Tibial nerve (tissue), 4 donors: ENCODE measurements around the gene NT5E. TPM values are rescaled to one million over a fixed set of nuclear protein-coding genes. Genes with fewer than 3 reads are reported as not detected.
"Not testable (repeated sequence)": the region's sequence is repeated elsewhere in the genome, so short reads cannot be mapped to it uniquely, and the experiment has no call there.

ENCODE experiments used
- DNase-seq, 2 donors: peaks; one replicate each; pipeline ENCODE4 v3.0.0-alpha.2; 2019; ENCODE audit warnings: low spot score in 2 of 2
- H3K27ac ChIP-seq, 4 donors: fragments of 200-600 bp; sonication (generic) in 3 of 4; one replicate each; pipeline ENCODE4 v1.5.1; 2017 to 2019; ENCODE audit warnings: mild to moderate bottlenecking in 1 of 4
- H3K27me3 ChIP-seq, 2 donors: fragments of 200-600 bp; sonication (generic) in 1 of 2; one replicate each; pipeline versions ENCODE4 v1.5.1 to v1.6.0; 2017 to 2019
- H3K36me3 ChIP-seq, 3 donors: fragments of 200-600 bp; sonication (generic); one replicate each; pipeline ENCODE4 v1.5.1; 2018 to 2019
- H3K4me1 ChIP-seq, 4 donors: fragments of 200-600 bp; sonication (generic) in 3 of 4; one replicate each; pipeline ENCODE4 v1.5.1; 2017 to 2019
- H3K4me3 ChIP-seq, 4 donors: fragments of 200-600 bp; sonication (generic) in 3 of 4; one replicate each; pipeline ENCODE4 v1.5.1; 2017 to 2019; ENCODE audit warnings: mild to moderate bottlenecking in 1 of 4, moderate library complexity in 1 of 4
- H3K9me3 ChIP-seq, 4 donors: fragments of 200-600 bp; sonication (generic) in 3 of 4; one replicate each; pipeline ENCODE4 v1.5.1; 2017 to 2019
- EP300 ChIP-seq, 2 donors: sonication (generic); formaldehyde crosslinking; IDR thresholded peaks; one replicate each; pipeline ENCODE4 v1.6.1; 2017; ENCODE audit warnings: antibody characterized with exemption in 2 of 2, mild to moderate bottlenecking in 1 of 2
- POLR2A ChIP-seq, 2 donors: fragments of 450-650 bp; IDR thresholded peaks; one replicate each; pipeline ENCODE4 v1.6.1; 2017; ENCODE audit warnings: antibody characterized with exemption in 2 of 2, mild to moderate bottlenecking in 2 of 2, moderate library complexity in 2 of 2
- WGBS, 2 donors: methylation state at CpG; one replicate each; pipeline ENCODE4 v1.1.5; 2018; 5-methylcytosine and 5-hydroxymethylcytosine counted together
- total RNA-seq, 4 donors: library from RNA; depleted of rRNA; stranded (reverse); fragments of >200 nt; gene quantifications; one replicate each; pipeline ENCODE4 v1.1.0, GENCODE V29; 2016
- TF ChIP-seq, protein P1 (sequence below), 5 experiments: fragments of 200-600 bp in 3 of 5; fragments of 450-650 bp in 2 of 5; sonication (generic) in 3 of 5; IDR thresholded peaks; one replicate each; pipeline ENCODE4 v1.5.1; 2016 to 2019; ENCODE audit warnings: antibody characterized with exemption in 5 of 5, mild to moderate bottlenecking in 3 of 5, moderate library complexity in 2 of 5

The NT5E gene
- total RNA-seq, 4 donors from 2014 or later, result 23.1 to 32.2 (median 28.6) TPM

DNA sequence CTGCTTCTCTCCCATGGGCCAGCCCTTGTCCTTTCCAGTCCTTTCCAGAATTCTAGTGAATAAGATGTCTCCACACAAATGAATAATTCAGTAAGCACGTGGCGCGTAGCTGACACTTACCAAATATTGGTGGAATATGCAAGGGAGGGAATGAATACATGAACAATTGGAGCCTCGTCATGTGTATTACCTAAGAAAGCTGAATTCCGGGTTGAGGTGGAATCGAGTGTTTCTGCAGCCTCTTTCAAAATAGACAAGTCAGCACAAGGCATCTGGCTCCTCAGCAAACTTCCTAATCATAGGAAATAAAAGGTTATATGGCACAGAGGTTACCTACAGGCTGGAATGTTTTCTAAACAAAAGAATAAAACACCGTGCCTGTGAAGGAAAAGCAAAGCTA is 47.0 kb upstream of the NT5E start:
- no peak for TF ChIP-seq POLR2A (IDR thresholded peaks at IDR 0.05)
- no peak for TF ChIP-seq EP300 (IDR thresholded peaks at IDR 0.05)
- 77 to 78% methylated on average over 7 of the region's 7 CpGs for WGBS, 2 donors
- no peak for DNase-seq
- Histone ChIP-seq H3K9me3 (no peaks in the 10 kb centered on the region), H3K4me1 (peaks cover 0 to 25% (median 3%) of the 10 kb centered on the region in 4 donors), H3K27me3 (no peaks in the 10 kb centered on the region), H3K36me3 (no peaks in the 10 kb centered on the region), H3K4me3 (no peak overlapping the region), H3K27ac (no peak overlapping the region)

DNA sequence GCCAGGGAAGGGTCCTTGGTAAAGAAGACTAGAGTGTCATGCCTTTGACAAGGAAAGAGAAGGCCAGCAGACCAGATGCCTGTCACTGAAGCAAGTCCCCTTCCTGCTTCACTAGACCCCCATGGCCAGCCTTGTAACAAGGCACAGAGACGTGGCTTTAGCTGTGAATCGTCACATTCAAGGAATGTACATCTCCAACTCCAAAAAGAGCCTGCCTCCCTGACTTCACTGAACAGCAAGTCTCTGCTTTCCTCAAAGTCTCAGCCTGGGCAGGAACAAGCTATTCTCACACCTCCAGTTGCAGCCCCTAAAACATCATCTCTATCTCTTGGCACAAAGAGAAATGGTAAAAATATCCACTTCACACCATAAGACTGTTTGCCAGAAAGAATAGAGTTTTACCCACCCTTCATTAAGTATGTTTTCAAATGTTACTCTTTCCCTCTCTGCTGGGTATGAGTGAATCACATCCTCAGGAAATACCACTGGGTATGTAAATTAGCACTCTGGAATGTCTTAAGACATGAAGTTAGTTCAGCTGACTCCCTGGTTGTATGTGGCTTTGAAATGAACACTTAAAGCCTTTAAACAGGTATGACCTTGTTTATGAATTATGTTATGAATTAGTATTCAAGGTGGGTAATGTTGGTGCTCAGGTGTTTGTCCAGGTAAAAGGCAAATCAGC is 46.4 kb upstream of the NT5E start:
- Histone ChIP-seq H3K36me3 (no peaks in the 10 kb centered on the region), H3K4me1 (peaks cover 0 to 25% (median 3%) of the 10 kb centered on the region in 4 donors), H3K4me3 (no peak overlapping the region), H3K27me3 (no peaks in the 10 kb centered on the region), H3K27ac (peak overlapping the region in 1 of 4 donors; percentile 26), H3K9me3 (no peaks in the 10 kb centered on the region)
- 70 to 75% methylated on average over 2 of the region's 2 CpGs for WGBS, 2 donors
- TF ChIP-seq POLR2A (IDR thresholded peaks at IDR 0.05) (no peak), EP300 (IDR thresholded peaks at IDR 0.05) (no peak)
- TF ChIP-seq, protein P1, sequence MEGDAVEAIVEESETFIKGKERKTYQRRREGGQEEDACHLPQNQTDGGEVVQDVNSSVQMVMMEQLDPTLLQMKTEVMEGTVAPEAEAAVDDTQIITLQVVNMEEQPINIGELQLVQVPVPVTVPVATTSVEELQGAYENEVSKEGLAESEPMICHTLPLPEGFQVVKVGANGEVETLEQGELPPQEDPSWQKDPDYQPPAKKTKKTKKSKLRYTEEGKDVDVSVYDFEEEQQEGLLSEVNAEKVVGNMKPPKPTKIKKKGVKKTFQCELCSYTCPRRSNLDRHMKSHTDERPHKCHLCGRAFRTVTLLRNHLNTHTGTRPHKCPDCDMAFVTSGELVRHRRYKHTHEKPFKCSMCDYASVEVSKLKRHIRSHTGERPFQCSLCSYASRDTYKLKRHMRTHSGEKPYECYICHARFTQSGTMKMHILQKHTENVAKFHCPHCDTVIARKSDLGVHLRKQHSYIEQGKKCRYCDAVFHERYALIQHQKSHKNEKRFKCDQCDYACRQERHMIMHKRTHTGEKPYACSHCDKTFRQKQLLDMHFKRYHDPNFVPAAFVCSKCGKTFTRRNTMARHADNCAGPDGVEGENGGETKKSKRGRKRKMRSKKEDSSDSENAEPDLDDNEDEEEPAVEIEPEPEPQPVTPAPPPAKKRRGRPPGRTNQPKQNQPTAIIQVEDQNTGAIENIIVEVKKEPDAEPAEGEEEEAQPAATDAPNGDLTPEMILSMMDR (IDR thresholded peaks at IDR 0.05), result no peak
- no peak for DNase-seq

DNA sequence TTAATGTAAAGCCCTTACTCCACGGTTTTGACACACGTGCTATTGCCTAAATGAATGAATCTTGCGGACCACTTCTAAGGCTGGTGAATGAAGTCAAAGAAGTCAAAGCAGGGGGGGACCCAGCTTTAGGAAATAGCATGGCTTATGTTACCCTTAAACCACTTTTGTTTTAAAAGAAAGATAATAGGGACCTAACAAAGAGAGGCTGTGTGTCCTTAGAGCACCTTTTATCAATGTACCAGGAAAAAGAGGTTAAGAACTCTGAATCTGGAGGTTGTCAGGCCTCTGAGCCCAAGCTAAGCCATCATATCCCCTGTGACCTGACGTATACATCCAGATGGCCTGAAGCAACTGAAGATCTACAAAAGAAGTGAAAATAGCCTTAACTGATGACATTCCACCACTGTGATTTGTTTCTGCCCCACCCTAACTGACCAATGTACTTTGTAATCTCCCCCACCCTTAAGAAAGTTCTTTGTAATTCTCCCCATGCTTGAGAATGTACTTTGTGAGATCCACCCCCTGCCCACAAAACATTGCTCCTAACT is 45.8 kb upstream of the NT5E start:
- 81 to 83% methylated on average over 4 of the region's 4 CpGs for WGBS, 2 donors
- H3K36me3 ChIP-seq, H3K4me3 ChIP-seq, H3K27me3 ChIP-seq, H3K9me3 ChIP-seq, DNase-seq: not testable (repeated sequence)
- Histone ChIP-seq H3K4me1 (peaks cover 0 to 25% (median 3%) of the 10 kb centered on the region in 4 donors), H3K27ac (peak overlapping the region in 1 of 4 donors; percentile 26)

DNA sequence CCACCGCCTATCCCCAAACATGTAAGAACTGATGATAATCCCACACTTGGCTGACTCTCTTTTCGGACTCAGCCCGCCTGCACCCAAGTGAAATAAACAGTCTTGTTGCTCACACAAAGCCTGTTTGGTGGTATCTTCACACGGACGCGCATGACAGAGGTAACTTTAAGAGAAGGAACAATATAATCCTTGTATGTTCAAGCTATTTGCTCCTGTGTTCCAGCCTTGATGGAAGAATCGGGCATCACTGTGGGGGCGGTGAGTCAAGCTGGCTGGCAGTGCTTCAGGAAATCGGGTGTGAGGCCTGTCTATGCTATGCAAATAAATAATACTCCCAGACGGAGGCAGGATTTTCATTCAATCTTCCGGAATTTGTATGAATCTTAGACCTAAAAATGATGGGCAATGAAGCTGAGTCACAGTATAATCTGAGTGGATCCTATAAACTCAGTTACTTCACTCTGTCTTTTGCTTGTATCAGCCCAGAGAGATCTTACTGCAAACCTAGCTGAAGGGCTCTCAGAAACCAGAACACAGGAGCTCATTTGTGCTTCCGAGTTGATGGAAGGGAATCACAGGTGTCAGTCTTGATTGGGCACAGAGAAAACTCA is 45.2 kb upstream of the NT5E start:
- no peaks in the 10 kb centered on the region for H3K36me3 ChIP-seq
- peaks cover 0 to 25% (median 3%) of the 10 kb centered on the region in 4 donors for H3K4me1 ChIP-seq
- 40 to 45% methylated on average over 12 of the region's 12 CpGs for WGBS, 2 donors
- H3K27ac ChIP-seq, result no peak overlapping the region
- H3K27me3 ChIP-seq, result no peaks in the 10 kb centered on the region
- TF ChIP-seq, protein P1 (IDR thresholded peaks at IDR 0.05), result no peak
- TF ChIP-seq POLR2A (IDR thresholded peaks at IDR 0.05) (no peak), EP300 (IDR thresholded peaks at IDR 0.05) (no peak)
- H3K4me3 ChIP-seq, result no peak overlapping the region
- DNase-seq, result no peak
- no peaks in the 10 kb centered on the region for H3K9me3 ChIP-seq

DNA sequence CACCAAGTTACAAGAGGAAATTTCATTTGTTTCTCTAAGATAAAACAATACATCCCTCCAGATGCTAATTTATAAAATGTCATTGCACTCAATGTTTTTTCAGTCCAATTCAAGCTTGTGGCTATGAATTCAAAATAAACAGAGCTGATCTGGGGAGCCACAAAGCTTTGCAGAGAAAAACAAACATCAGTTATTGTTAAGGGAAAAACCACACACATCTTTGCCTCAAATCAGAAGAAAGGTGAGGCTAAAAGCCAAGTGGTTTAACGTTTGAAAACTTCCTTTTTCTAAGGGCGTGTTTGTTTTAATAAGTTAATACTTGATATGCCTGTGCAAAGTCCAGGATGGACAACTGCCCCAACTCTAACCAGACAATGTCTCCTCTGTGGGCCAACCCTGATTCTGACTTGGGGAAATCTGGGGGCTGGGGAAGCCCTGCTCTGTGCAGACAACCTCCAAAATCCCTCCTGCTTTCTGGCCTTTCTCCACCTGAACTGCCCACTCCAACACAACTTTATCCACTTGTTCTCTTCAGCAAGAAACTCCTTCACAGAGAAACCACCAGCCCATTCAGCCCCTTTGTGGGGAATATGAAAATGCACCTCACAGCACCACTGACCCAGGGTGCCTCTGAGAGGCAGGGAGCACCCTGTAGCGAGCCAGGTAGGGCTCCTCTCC is 44.6 kb upstream of the NT5E start:
- Histone ChIP-seq H3K9me3 (no peaks in the 10 kb centered on the region), H3K4me1 (peaks cover 0 to 25% (median 3%) of the 10 kb centered on the region in 4 donors), H3K36me3 (no peaks in the 10 kb centered on the region), H3K27me3 (no peaks in the 10 kb centered on the region), H3K27ac (peak overlapping the region in 1 of 4 donors; percentile 46), H3K4me3 (no peak overlapping the region)
- WGBS, 2 donors, result 45 to 46% methylated on average over 3 of the region's 3 CpGs
- DNase-seq, result no peak
- no peak for TF ChIP-seq EP300 (IDR thresholded peaks at IDR 0.05)
- TF ChIP-seq, protein P1 (IDR thresholded peaks at IDR 0.05), result no peak
- TF ChIP-seq POLR2A (IDR thresholded peaks at IDR 0.05), result no peak

DNA sequence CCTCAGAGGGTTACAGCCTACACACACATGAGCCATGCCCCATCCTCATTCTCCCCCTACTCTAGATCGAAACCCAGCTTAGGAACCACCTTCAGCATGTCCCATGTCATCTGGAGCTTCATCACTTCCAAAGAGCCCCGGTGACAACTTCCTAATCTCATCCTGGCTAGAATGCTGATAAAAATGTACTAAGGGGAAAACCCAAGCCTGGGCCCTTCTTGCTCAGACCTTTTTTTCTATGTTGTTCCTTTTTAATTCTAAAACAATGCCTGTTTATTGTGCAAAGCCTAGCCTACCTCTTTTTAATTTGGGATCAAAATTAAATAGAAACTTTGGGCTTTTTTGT is 44.1 kb upstream of the NT5E start:
- Histone ChIP-seq H3K4me1 (peaks cover 0 to 25% (median 3%) of the 10 kb centered on the region in 4 donors), H3K9me3 (no peaks in the 10 kb centered on the region), H3K27ac (no peak overlapping the region), H3K4me3 (no peak overlapping the region), H3K27me3 (no peaks in the 10 kb centered on the region), H3K36me3 (no peaks in the 10 kb centered on the region)
- TF ChIP-seq POLR2A (IDR thresholded peaks at IDR 0.05) (no peak), EP300 (IDR thresholded peaks at IDR 0.05) (no peak)
- TF ChIP-seq, protein P1 (IDR thresholded peaks at IDR 0.05), result no peak
- no peak for DNase-seq
- 73 to 93% methylated on average over 2 of the region's 2 CpGs for WGBS, 2 donors
